H1 (cell line): ENCODE data around the gene FYTTD1.

Experiments used
- ASH2L ChIP-seq: fragments of 200-600, 300-600 bp; sonication (generic); IDR thresholded peaks from one replicate; pipeline ENCODE4 v1.7.1; 2017; ENCODE audit warnings: low read length
- CHD2 ChIP-seq: IDR thresholded peaks from 2 replicates; pipeline ENCODE4 v1.6.1; 2012; ENCODE audit warnings: low read length, improper control_type of control experiment
- EZH2 ChIP-seq: fragments of 200-600 bp; sonication (generic); IDR thresholded peaks from 2 replicates; pipeline ENCODE4 v1.7.1; 2012; ENCODE audit warnings: low read depth, mild to moderate bottlenecking, moderate library complexity, low read length, inconsistent platforms; ENCODE audit not compliant: severe bottlenecking
- GABPA ChIP-seq: IDR thresholded peaks from 2 replicates; pipeline ENCODE4 v1.6.1; 2011; ENCODE audit warnings: mild to moderate bottlenecking, low read length, moderate library complexity, borderline replicate concordance; ENCODE audit not compliant: insufficient read depth
- HDAC2 ChIP-seq, 2 experiments: fragments of 300-600 bp in 1 of 2; sonication (generic) in 1 of 2; IDR thresholded peaks; 2 replicates each; pipeline ENCODE4 v1.6.1; 2011 to 2012; ENCODE audit warnings: low read depth in 2 of 2, low read length in 2 of 2, mild to moderate bottlenecking in 2 of 2, moderate library complexity in 2 of 2, borderline replicate concordance in 1 of 2, inconsistent platforms in 1 of 2
- SP1 ChIP-seq: IDR thresholded peaks from 2 replicates; pipeline ENCODE4 v1.6.1; 2011; ENCODE audit warnings: low read depth, low read length
- ZNF274 ChIP-seq: IDR thresholded peaks from 2 replicates; pipeline ENCODE4 v1.7.0; 2012; ENCODE audit warnings: low read length, borderline replicate concordance; ENCODE audit errors: extremely low read depth
- TF ChIP-seq, protein P1 (sequence below), 3 experiments: IDR thresholded peaks; 1 replicate in 2 of 3; 2 replicates in 1 of 3; pipeline versions ENCODE4 v1.5.1 to v1.6.1; 2011; ENCODE audit warnings: low read length in 3 of 3, mild to moderate bottlenecking in 3 of 3, inconsistent platforms in 2 of 3, low read depth in 1 of 3, moderate library complexity in 1 of 3; ENCODE audit not compliant: insufficient read depth in 1 of 3; ENCODE audit errors: control extremely low read depth in 1 of 3
- TF ChIP-seq, protein P2 (sequence below): IDR thresholded peaks from 2 replicates; pipeline ENCODE4 v1.6.1; 2012; ENCODE audit warnings: inconsistent platforms

DNA sequence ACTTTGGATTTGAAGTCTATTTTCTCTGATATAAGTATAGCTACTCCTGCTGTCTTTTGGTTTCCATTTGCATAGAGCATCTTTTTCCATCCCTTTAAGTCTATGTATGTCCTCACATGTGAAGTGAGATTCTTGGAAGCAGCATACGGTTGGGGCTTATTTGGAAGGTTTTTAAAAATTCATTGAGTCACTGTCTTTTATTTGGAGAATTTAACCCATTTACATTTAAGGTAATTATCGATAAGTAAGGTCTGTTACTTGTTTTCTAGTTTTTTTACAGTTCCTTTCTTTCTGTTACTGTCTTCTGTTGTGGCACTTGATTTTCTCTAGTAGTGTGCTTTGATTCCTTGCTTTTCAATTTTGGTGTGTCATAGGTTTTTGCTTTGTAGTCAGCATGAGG, 26.9 kb upstream of the FYTTD1 start:
- TF ChIP-seq CHD2: no peak
- no peak for TF ChIP-seq EZH2
- no peak for TF ChIP-seq ASH2L
- TF ChIP-seq, protein P1, sequence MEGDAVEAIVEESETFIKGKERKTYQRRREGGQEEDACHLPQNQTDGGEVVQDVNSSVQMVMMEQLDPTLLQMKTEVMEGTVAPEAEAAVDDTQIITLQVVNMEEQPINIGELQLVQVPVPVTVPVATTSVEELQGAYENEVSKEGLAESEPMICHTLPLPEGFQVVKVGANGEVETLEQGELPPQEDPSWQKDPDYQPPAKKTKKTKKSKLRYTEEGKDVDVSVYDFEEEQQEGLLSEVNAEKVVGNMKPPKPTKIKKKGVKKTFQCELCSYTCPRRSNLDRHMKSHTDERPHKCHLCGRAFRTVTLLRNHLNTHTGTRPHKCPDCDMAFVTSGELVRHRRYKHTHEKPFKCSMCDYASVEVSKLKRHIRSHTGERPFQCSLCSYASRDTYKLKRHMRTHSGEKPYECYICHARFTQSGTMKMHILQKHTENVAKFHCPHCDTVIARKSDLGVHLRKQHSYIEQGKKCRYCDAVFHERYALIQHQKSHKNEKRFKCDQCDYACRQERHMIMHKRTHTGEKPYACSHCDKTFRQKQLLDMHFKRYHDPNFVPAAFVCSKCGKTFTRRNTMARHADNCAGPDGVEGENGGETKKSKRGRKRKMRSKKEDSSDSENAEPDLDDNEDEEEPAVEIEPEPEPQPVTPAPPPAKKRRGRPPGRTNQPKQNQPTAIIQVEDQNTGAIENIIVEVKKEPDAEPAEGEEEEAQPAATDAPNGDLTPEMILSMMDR (IDR thresholded peaks at IDR 0.05; ENCODE audit: control extremely low read depth in 1 of 3, insufficient read depth in 1 of 3, low read depth in 1 of 3, low read length in 3 of 3): no peak
- TF ChIP-seq, protein P2, sequence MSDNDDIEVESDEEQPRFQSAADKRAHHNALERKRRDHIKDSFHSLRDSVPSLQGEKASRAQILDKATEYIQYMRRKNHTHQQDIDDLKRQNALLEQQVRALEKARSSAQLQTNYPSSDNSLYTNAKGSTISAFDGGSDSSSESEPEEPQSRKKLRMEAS: no peak
- no peak for TF ChIP-seq SP1
- no peak for TF ChIP-seq ZNF274
- TF ChIP-seq HDAC2 (IDR thresholded peaks at IDR 0.05; ENCODE audit: borderline replicate concordance in 1 of 2, low read depth in 2 of 2, low read length in 2 of 2): no peak
- TF ChIP-seq GABPA: no peak
